HG02840 (cell line): ENCODE data around the gene INCENP.

Source experiments
- ATAC-seq: cut with Tn5 transposase; IDR thresholded peaks from one replicate; pipeline ENCODE4 v1.9.1; 2021; ENCODE audit warnings: mild to moderate bottlenecking, moderate library complexity, moderate number of reproducible peaks; ENCODE audit not compliant: unreplicated experiment, low FRiP score

The INCENP gene

GRCh38 chr11:62124186-62125113 is 639 bp downstream of the INCENP start:
- peak; percentile 22 for ATAC-seq

- ATAC-seq: no peak
Measured at GRCh38 chr11:62125316-62125715, 1.5 kb downstream of the INCENP start.

DNA sequence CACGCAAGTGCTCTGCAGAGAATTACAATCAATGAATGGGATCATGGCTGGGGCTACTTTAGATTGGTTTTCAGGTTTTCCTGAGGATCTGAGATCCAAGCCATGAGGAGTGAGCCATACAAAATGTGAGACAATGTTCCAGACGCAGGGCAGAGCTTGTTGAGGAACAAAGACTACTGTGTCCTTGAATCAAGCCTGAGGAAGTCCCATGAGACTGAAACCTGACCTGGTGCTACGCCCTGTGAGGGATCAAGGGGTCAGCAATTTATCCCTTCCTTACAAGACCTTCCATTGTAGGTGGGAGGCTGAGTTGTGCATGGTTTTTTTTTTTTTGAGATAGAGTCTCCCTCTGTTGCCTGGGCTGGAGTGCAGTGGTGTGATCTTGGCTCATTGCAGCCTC is 2.1 kb downstream of the INCENP start:
- ATAC-seq: no peak

- ATAC-seq: no peak
Measured at GRCh38 chr11:62127426-62127825, 3.6 kb downstream of the INCENP start.

- ATAC-seq: no peak
Measured at GRCh38 chr11:62127941-62128770, 4.3 kb downstream of the INCENP start.

- no peak for ATAC-seq
Measured at GRCh38 chr11:62128835-62129234, 5.0 kb downstream of the INCENP start.

GRCh38 chr11:62129590-62130282 is 5.9 kb downstream of the INCENP start:
- no peak for ATAC-seq

DNA sequence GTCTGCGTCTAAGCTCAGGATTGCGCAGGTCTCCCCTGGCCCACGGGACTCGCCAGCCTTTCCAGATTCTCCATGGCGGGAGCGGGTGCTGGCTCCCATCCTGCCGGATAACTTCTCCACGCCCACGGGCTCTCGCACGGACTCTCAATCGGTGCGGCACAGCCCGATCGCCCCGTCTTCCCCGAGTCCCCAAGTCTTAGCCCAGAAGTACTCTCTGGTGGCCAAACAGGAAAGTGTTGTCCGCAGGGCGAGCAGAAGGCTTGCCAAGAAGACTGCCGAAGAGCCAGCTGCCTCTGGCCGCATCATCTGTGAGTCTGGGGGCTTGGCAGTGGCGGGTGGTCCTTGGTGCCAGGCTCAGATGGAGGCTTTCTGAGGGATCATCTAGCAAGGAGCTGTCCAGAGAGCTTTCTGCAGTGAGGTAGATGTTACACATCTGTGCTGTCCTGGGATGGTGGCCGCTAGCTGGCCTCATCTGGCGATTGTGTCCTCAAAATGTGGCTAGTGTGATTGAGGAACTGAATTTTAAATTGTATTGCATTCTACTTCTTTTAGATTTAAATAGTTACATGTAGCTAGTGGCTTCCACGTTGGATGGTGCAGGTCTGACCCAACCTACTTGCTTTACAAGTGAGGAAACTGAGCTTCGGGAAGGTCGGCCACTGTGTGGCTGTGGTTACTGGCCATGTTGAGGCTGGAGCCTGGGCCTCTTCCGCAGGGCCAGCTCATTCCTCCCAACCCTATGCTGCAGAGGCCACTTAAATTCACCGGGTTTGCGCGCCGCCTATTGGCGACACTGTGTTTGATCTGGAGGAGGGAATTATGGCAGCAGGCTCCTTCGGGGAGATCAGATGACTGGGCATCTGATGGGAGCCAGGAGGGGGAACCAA is 6.7 kb downstream of the INCENP start:
- no peak for ATAC-seq

DNA sequence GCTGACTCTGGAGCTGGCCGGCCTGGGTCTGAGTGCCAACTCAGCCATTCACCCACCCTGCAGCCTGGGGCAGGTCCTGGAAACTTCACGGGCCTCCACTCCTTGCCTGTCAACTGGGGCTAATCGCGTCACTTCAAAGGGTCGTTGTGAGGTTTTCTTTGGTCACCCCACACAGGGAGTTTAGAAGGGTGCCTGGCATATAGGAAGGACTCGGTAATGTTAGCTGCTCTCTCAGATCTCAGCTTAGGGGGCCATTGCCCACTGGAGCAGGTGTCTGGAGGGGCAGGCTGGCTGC is 7.3 kb downstream of the INCENP start:
- no peak for ATAC-seq

DNA sequence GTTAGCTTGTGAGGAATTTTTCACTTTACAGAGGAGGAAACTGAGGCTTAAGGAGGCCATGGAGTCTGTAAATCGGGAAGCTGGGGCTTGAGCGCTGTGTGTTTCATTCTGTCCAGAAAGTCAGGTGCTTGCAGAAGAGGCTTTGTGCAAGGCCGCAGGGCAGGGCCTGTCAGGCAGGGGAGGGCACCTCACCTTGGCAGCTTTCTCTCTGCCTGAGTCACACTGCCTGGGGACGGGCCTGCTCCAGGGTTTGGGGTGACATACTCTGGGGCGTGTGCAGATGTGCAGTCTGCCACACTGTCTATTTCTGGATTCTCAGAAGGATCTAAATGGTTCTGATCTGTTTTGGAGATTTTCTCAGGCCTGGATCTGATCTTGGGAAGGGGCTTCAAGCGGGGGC is 8.4 kb downstream of the INCENP start:
- ATAC-seq: no peak

DNA sequence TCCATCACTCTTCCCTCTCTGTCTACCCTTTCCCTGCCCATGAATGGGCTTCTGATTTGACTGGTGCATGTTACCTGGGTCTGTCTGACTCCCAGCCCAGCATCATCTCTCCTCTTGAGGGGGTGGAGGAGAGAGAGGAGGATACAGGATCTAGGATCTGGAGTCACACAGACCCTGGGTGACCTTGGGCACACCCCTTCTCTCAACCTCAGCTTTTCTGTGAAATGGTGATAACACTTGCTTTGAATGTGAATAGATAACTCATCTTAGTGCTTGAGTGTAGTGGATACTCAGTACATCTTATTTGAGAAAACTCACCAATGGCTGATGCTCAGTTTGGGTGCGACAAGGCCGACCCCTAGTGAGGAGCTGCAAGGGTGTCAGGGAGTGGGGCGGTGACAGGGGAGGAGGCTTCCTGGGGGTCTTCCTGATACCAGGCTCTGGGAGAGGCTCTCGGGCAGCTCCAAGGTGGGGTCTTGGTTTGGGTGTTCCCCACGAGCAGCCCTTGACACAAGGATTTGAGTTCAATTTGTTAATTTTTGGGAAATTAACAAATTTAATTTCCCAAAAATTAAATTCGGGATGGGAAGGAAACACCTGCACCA is 9.0 kb downstream of the INCENP start:
- no peak for ATAC-seq

- no peak for ATAC-seq
Measured at GRCh38 chr11:62133328-62134065, 9.7 kb downstream of the INCENP start.

DNA sequence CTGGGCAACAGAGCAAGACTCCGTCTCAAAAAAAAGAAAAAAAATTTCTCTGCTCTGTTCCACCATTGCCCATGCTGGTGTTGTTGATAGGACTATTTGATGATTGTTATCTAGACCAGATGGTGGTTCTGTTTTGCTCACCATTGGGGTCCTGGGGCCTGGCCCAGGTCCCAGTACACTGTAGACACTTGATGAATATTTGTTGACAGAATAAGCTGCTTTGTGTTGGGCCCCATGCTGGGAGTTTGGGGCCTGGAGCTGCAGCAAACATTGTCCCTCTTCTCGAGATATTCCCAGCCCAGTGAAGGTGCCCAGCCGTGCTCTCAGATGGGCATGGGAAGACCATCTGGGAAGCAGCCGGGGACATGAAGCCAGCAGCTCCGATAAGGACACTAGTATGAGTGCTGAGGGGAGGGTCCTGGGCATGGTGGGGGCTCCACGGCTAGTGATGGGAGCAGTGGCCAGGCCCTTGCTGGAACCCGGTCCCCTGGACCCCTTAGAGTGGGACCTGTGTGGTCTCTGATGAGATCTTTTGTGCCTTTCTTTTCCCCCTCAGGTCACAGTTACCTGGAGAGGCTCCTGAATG is 13.6 kb downstream of the INCENP start:
- ATAC-seq: no peak

DNA sequence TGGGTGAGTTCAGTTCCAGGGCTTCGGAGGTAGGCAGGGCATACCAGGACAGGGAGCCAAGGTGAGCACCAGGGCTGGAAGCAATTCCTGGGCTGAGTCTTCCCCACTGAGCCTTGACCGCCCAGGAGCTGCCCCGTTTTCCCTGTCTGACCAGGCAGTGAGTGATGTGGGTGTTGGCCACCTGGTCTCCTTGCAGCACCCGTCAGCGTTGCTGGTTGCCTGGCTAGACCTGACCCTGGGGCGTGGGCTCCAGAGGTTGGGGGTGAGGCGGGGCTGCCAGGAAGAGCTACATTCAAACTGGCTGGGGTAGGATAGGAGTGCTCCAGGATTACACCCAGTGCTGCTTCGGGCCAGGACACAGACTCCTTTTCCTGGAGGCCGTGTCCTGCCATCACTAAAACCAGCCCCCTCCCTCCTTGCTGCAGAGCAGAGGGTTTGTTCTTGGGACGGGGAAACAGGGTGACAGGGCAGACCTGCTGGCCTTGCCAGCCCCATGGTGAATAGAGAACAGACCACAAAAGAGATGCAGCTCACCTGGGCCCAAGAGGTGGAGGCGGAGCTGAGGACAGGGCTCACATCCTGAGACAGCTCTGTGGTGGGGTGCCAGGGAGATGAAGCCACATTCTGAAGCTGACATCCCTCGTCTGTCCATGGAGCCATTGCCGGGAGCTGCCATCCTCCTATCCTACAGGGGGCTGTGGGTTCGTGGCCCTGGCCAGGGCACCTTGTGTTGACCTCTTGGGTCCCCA is 14.2 kb downstream of the INCENP start:
- ATAC-seq: no peak

GRCh38 chr11:62138630-62139425 is 15.0 kb downstream of the INCENP start:
- ATAC-seq: no peak

GRCh38 chr11:62139526-62140303 is 15.9 kb downstream of the INCENP start:
- no peak for ATAC-seq
